Mesenteric fat pad (tissue), 1 donor: ENCODE results near the gene VPS13D. TPM values are rescaled to one million over a fixed set of nuclear protein-coding genes. Genes with fewer than 3 reads are reported as not detected.
"Not testable (repeated sequence)": the region's sequence is repeated elsewhere in the genome, so short reads cannot be mapped to it uniquely, and the experiment has no call there.

Source experiments
- DNase-seq: peaks from one replicate; pipeline ENCODE4 v3.0.0-alpha.2; 2020; ENCODE audit warnings: low spot score
- total RNA-seq: library from RNA; stranded (reverse); fragmentation: NEBNext Ultra II Directional; extraction: Animal tissue kit (Norgen Biotek cat#: 25700); gene quantifications from one replicate; pipeline ENCODE4 v1.2.1, GENCODE V29; 2021
- donor health status: DM: yes; HTN: yes; CAD: no.

VPS13D gene
- total RNA-seq, 1 donor from 2014 or later, result 143 TPM

DNA sequence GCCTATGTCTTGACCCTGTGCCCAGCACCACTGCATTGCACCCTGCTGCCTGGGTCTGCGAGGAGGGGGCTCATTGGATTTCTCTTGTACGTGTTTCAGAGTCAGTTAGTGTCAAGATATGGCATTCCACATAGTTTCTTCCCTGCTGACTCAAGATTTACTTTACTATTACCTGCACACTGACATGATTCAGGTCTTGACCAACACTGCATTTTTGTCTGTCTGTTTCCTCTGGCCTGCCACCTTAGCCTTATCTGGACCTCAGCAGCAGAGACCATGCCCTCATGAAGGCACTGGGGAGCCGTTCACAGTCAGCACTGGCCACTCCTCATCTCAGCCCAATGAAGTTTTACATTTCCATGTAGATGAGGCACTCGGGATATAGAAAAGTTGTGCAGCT is 232.8 kb downstream of the VPS13D start:
- no peak for DNase-seq

DNA sequence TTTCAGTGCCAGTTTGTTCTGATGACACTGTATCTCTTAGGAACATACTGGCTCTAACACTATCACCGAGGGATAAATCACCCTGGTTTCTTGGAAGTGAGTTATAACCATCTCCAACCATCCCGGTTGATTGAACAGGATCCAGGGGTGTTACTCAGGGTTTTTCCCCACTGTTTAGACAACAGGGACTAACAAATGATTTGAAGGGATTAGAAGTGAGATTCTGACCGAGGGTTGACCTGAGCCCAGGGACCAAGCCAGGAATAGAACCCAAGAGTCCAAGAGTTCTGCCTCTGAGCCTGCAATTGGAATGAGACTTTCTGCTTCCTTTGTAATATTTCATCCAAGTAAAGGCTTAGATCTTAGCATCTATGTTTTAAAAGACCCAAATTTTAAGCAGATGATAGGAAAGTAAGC is 234.2 kb downstream of the VPS13D start:
- DNase-seq, result no peak

DNA sequence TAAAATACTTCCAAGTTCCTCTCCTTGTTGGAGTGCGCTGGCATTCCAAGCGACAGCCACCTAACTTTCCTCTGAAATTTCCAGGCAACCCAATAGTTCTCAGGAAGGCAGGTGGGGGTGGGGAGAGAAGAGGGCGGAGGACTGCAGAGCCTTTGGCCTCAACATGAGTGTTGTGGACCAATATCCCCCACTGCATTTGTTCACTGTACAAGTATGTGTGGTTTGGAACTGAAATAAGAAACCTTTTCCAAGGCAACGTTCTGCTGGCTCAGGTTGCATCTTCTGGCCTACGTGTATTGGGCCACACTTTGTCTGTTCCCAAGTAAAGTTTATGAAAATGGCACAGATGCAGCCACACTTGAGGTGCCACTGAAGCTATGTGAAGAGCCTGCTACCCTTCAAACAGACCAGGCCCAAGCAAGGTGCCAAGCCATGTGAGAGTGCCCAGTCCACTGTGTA is 234.8 kb downstream of the VPS13D start:
- no peak for DNase-seq

DNA sequence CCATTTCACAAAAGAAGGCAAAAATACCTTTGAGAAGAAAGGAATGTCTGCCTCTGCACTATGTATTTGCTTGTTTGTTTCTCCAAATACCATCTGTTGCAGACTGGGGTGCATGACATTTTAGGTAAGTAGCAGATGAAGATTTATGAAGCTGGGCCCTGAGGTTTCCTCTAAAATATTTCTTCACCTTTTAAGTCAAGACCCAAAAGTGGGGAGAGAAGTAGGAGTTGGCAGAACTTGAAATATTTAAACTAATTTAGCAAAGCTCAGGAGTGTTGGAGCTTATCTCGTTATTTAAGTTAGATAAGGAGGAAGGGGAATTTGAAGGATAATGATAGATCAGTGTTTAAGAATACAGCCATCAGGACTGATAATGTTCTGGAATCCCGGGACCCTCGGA is 235.3 kb downstream of the VPS13D start:
- DNase-seq, result no peak

DNA sequence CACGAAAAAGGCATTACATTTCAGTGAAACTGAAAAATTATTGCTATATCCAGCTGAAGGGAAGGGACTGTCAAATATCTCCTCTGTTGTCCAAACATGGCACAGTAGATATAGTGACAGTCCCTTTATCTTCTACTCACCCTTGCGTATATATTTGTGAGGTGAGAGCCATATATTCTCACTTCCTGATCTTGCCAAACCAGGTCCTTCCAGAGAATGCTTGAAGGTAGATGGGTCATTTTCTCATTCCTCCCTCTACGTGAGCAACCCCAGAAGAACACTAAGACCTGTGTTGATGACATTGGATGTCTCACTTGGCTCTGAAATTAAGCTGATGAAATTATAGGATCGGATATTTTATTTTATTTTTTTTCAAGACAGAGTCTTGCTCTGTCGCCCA is 237.0 kb downstream of the VPS13D start:
- DNase-seq, result no peak

DNA sequence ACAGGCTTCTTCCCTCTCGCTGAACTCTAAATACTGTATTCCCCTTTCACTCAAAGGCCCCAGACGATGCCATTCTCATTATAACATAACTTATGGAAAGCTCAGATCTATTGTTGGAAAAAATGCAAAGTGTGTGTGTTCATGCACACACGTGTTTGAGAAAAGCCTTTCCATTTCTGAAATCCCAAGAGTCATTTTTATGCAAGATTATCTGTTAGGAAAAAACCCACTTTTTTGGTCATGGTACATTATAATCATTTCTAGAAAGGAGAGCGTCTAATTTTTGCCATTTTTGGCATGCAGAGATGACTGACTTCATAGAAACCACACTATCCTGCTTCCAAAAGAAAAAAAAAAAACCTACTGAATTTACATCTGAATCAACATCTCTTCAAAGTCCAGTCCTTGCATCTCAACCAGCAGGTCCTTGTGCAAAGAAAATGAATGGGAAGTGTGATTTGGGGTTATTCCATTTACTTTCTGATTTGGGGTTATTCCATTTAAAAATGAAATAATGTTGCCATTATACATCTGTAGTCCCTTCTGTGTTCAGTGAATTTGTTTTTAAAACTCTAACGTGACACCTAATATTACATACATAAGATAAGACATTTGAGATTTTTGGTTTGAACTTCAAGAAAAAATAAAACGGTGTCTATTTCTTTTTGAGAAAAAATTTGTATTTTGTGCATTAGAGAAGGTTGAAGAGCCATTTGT is 237.9 kb downstream of the VPS13D start:
- DNase-seq, result no peak

DNA sequence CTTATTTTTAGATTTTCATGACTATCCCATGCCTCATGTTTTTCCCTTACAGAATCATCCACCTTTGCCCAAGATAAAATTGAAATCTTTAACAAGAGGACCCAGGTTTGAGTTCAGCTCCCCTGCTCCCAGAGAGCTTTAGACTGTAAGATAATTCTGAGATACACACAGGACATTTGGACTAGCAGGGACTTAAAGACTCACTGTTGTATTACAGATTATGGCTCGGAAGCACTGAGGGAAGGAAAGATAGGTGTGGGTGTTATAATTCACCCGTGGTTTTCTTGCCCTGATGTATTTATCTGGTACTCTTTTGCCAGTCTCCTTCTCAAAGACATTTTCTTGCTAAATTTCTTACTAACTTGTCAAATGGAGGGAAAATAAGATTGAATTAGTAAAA is 238.5 kb downstream of the VPS13D start:
- DNase-seq, result no peak

DNA sequence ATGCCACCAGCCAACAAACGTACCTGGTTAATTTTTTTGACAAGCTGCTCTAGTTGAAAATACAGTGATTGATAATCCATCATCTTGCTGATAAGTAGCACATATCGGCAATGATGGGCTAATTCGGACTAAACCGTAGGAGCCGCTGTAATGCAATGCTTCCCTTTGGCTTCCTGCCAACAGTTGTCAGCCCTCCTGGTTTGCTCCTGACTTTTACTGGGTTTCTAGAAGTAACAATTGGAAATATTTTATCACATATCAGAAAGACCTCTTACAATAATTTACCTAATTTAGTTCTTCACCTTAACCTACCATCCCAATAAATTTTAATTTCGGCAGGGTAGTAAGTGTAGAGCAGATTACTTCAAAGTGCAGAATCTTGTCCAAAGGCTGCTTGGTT is 239.7 kb downstream of the VPS13D start:
- no peak for DNase-seq

DNA sequence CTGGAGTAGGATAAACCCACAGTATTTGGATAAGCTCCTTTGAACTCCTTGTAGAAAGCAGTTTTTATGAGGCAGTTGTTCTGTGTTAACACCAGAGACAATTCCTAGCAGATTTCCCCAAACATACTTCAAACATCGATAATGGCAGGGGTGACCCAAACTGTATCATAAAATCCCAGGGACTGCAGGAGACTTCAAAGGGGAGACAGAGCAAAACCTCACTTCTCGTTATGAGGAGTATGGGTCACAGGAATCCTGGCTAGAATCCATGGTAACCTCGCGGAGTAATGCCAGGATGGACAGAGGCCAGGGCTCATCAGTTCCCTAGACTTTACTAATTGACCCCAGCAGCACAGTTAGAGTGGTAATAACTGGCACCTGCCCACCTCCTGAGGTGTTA is 240.2 kb downstream of the VPS13D start:
- no peak for DNase-seq

DNA sequence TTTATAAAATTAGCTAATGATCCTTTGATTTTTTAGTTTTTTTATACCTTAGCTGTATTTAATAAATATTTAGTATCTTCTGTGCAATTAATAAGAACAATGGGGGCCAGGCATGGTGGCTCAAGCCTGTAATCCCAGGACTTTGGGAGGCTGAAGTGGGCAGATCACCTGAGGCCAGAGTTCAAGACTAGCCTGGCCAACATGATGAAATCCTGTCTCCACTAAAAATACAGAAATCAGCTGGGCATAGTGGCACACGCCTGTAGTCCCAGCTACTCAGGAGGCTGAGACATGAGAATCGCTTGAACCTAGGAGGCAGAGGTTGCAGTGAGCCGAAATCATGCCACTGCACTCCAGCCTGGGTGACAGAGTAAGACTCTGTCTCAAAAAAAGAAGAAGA is 241.1 kb downstream of the VPS13D start:
- not testable (repeated sequence) for DNase-seq

DNA sequence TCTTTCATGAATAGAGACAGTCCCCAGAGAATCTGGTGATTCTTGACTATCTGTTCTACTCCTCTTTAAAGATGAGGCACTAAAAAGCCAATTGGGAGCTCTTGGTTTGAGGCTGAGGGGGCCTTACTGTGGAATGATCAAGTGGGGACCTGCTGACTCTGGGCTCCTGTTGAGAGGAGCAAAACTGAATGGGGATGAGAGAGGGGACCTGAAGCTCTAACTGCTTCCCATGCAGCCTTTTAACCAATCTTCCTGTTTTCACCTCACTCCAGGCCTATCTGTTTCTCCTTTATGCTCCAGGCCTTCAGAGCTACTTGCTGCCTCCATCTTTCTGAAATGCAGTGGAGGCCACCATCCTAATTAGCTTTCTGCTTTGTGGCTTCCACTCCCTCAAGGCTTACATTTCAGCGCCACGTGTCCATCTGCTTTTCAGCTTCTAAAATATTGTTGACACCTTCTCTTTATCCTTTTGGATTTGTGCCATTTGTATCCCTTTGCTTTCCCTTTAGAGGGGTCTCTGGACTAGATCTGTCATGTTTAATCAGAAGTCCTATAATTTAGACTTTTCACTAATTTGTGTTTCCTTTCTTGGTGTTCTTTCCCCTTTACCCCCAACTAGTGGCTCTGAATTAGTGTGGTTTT is 242.4 kb downstream of the VPS13D start:
- DNase-seq, result no peak

DNA sequence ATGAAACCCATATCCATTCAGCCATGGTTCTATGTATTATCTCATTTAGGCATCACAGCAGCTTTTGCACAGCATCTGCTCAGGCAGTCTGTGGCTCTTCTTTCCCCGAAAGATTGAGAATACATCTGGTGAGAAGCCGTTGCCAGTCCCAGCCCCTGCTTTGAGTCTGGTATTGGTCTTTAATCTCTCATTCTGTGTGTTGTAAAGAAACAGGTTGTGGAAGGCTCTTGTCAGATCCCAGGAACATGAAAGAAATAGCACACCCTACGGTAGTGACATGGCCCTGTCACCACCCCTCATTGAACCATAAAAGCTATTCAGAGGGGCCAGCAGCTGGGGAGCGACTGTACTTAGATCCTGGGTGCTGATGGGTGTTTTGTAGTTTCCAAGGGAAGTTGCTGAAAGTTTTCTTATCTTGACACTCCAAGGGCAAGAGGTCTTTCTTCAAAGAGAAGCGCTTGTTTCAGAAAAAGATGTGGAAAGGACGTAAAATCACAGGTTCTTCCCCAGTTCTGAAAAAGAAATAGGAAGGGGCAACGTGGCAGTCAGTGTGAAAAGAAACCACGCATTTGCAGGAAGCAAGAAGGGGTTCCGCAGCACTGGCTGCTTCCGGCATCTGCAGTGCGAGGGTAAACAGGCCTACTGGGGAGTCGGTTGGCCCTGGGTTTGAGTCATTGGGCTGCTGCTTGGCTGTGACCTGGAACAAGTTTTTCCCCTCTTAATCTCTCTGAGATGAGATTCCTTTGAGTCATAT is 243.1 kb downstream of the VPS13D start:
- DNase-seq, result no peak

DNA sequence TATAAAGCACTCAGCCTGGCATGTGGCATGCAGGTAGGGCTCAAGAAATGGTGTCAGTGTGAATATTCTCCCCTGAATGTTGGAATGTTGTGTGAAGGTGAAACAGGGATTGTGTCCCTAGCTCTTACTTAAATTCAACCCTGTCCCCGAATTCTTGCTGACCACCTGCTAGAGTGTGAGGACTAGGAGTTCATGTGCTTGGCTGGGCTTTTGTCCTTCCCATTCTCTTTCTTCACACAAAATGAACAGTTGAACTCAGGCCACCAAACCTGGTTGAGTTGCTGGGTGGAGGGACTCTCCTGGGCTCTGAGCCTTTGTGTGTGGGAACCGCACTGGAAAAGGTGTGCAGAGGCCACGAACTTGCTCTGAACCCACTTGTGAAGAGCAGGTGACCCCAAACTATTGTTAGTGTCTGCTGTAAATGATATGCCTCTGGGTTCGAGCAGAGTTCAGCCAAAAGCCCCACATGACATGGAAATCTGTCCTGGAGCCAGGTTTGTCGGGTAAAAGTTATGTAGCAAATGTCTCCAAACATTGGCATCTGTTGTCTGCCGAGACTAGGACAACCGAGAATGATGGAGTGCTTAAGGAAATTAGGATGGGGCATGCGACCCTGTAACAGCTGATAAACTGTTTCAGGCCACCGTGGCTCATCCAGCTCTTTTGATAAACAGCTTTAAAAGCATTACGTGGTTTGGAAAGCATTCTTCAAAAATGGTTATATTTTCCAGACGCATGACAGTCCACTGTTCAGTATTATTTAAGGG is 243.9 kb downstream of the VPS13D start:
- no peak for DNase-seq

DNA sequence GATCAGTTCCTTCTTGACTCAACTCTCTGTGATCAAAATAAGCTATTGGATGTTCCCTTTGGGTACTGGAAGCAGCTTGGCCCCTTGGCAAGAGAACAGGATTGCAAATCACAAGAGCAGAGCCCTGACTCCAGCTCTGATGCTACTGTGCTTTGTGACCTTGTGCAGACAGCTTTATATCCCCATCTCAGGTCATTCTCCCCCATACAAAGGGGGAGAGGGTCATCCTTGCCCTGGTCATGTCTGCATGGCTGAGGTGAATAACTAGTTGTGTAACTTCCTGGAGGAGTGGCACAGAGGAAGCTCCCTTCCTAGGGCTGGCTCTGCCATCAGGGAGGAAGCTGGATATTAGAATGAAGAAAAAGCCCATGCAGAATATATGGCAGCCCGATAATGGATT is 245.3 kb downstream of the VPS13D start:
- DNase-seq, result no peak

DNA sequence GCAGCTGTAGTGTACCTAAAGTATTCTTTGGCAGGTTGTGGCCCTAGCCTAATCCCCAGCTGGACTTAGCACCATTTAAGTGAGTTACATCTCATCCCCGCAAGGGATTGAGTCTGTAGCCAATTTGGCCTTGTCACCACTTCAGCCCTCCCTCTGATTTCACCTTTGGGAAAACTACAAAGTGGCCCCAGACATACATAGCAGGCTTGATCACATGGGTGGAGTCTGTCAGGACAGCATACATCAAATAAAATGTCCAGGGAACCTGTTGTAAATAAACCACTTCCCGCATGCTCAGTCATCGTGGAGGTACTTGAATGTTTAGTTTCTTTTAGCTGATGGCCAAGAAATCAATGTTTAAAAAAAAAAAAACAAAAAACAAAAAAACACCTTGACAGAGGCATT is 245.7 kb downstream of the VPS13D start:
- no peak for DNase-seq

DNA sequence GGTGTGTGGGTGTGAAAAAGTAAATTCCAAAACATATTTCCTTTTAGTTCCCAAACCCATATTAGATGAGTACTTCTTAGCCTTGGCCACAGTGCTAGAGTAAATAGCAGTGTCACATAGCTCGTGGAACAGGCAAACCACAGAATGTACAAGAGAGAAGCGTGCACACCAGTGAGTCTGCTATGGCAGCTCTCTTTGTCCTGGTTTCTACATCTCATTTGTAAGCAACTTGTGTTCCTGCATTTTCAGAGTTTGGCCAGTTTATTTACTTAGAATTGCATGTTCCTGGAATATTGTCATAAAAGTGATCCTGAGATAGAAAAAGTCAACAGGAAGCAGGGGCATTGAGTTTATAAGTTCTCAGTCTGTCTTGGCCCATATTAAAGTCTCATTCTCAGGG is 246.1 kb downstream of the VPS13D start:
- no peak for DNase-seq

DNA sequence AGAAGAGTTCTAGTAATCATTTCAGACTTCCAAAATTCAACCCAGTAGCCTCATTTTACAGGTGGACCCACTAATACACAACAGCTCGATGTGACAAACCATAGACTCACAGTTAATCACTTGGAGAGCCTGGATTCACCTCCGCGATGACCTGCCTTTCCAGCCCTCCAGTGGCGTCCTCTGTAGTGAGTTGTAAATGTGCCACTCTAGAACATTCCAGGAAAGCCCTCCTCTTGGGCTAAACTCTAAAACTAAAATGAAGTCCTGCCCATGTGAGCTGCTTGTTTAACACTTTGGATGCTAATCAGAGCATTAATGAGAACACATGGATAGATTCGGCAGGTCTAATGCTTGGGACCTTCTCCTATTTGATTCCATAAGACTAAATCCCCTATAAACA is 247.5 kb downstream of the VPS13D start:
- no peak for DNase-seq

DNA sequence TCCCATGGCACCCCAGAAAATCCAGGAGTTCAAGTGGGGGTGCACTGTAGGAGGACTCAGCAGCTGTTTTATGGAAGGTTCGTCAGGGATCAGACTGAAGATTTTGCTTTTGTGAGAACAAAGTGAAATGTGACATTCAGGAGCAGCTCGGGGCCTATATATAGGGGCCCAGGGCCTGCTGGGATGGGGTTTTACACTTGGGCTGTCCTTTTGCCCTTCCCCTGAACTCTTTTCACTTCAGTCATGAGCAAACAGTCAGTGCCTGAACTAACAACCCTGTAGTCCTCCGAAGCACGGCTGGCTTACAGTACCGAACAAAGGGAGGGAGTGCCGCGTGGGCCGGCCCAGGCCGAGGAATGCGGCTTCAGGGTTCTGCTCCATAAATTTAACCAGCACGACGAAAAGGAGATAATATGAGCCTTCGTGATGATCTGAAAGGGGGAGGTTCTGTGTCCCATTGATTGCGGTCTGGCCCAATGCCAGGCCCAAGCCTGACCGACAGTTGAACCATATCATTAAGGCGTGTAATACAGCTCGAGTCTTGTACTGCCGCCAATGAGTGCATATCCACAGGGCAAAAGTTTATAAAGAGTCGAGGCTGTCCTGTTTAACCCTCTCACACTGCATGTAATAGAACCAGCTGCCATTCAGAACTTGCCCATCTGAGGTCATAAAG is 248.2 kb downstream of the VPS13D start:
- DNase-seq, result peak; percentile 93

DNA sequence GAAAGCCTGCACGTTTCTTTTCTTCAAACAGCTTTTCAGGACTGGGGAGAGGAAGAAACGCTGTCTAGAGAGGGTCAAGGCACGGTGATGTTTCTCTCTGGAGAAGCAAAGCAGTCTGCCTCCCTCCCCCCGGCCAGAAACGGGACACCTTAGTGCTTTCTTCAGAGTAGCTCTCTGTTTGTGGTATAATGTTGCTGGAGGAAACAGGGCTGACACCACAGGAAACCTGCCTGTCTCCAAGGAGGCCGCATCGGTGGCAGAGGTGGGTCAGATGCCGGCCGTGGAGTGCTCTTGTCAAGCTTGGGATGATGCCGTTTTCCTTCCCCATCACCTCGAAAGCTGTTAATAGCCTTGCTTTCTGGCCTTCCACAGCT is 248.8 kb downstream of the VPS13D start:
- DNase-seq, result no peak

DNA sequence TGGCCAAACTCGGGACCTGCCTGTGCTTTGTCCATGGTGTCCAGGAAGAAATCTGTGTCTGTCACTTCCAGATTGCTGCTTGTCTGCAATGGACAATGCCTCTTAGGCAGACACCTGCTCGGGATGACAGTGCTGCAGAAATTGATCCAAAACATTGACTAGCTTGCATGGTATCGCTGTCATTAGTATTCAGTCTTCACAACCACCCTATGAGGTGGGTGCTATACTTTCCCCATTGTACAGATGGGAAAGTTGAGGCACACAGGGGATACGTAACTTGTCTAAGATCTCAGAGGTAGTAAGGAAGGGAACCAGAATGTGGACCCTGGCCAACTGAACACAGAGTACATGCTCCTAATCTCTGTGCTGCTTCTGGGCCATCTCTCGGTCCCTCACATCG is 249.5 kb downstream of the VPS13D start:
- no peak for DNase-seq

DNA sequence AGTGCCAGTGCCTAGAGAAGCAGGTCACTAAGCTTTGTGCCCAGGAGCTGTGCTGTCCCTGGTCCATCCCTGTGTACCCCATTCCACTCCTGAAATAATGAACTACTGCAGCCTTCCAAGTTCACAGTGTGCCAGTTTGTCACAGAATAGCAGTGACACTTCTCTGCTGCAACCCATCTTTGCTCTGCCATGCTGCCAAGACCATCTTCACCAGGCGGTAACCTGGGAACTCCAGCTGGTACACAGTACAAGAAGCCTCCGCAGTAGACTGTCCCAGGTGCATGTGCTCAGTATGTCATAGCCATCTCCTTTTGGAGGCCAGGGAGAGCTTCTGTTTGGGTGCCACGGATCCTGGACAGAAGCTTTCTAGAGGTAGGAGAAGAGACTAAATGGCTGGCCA is 250.2 kb downstream of the VPS13D start:
- DNase-seq, result no peak
